DMS79 treated with DMSO at 0.1 percent for 48 hours (cell line): ENCODE measurements around the gene TNPO3.
A peak's percentile ranks its signal among the peaks of the same experiment; 100 is the strongest.
"Not testable (repeated sequence)": the region's sequence is repeated elsewhere in the genome, so short reads cannot be mapped to it uniquely, and the experiment has no call there.

Source experiments
- DNase-seq: peaks from one replicate; lab custom pipeline; 2025; lab: John Stamatoyannopoulos, UW

The TNPO3 gene

GRCh38 chr7:128921866-128922440 is 133.0 kb downstream of the TNPO3 start:
- no peak for DNase-seq

GRCh38 chr7:128920913-128921582 is 133.9 kb downstream of the TNPO3 start:
- DNase-seq = no peak

DNA sequence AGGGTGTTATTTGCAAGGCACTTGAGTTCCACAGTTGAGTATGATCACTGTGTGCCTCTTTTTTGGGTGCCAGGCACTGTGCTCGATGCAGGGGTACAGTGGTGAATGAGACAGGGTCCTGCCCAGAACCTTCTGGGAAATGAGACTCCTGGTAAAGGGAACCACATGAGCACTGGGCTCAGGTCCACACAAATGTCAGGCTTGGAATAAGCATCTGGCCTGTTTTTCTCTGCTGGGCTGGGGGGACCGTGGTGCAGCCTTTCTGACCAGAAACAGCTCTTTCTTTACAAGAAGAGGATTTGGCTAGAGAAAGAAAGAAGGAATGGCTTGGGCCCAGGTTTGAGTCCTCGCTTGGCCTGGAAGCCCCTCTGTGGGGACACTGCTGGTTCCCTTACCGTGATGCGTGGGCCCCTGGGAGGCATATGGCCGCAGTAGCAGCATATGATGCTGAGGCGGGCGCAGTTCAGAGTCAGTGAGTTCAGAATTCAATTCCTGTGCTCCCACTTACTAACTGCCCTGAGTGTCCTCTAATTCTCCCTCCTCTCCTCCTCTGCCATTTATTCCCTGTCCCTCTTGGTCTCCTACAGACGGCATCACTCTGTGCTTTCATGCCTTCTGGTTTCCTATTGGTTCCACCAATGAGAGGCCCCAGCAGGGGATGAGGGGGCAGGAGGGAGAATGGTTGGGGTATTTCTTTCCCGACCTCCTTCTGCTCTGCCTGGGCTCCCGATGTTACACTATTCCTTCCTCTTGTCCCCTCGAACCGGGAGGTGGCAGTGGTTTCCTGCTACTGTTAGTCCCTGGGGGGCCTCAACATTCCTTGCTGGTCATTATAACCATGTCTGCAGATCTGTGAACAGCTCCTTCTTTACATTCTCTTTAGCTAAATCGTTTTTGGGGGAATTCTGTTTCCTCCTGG is 134.8 kb downstream of the TNPO3 start:
- DNase-seq = no peak

- DNase-seq = no peak
Observed at GRCh38 chr7:128919241-128919640, 135.7 kb downstream of the TNPO3 start.

DNA sequence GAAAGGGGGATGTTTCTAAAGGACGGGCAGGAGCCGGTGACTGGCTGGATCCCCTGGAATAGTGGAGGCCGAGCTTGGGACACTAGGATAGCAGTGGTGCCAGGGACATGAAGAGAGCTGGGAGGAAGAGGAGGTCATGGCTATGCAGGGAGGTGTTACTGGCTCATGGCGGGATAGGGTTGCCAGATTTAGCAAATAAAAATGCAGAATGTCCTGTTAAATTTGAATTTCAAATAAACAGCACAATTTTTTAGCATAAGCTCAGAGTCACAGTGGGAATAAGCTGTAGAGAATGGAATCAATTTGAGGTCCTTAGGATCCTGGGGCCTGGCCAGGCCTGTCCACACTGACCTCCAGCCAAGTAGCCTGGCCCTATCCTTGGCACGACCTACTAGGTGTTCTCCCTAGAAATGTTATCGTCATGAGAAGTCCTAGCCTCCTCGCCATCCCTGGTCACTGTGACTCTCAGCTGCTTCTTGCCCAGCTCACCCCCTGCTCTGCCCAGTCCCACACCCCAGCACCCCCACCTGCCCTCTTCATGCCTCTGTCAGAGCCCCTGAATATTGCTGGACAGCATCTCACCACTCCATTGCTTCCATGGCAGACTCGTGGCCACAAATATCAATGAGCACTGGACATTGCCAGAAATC is 136.8 kb downstream of the TNPO3 start:
- no peak for DNase-seq

- DNase-seq = no peak
Observed at GRCh38 chr7:128917122-128917521, 137.8 kb downstream of the TNPO3 start.

GRCh38 chr7:128916643-128916915 is 138.3 kb downstream of the TNPO3 start:
- DNase-seq = no peak

DNA sequence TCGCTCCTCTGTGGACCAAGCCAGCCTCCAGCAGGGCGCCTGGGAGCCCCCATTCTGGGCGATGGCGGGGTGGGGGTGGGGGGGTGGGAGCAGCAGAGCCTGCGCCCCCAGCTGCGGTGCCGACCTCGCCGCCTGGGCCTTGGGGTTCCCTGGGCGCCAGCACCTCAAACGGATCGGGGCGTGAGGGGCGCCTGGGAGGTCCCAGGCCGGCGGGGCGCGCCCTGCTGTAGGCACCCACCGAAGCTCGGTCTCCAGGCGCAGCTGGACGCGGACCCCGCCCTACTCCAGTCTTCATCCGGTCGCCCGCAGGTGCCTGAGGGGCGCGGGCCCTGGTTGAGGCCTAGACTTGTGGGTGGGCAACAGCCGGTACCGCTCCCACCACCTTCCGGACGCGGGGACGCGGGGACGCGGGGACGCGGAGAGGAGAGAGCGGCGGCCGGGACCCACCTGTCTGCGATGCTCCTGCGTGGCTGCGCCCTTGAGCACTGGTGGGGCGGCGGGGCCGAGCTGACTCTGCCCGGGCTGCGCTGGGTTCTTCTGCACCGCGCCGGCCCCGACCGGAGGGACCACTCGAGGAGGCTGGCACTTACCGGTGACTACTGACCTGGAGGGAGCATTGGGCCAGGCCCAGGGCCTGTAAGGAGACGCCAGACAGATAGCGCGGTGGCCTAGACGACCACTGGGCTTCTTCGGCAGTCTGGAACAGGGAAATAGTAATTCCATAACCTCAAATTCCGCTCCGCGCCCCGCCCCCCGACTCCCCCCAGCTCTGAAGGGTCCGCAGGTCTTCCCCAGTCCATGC is 138.9 kb downstream of the TNPO3 start:
- DNase-seq = no peak

GRCh38 chr7:128915271-128915819 is 139.6 kb downstream of the TNPO3 start:
- DNase-seq = no peak

DNA sequence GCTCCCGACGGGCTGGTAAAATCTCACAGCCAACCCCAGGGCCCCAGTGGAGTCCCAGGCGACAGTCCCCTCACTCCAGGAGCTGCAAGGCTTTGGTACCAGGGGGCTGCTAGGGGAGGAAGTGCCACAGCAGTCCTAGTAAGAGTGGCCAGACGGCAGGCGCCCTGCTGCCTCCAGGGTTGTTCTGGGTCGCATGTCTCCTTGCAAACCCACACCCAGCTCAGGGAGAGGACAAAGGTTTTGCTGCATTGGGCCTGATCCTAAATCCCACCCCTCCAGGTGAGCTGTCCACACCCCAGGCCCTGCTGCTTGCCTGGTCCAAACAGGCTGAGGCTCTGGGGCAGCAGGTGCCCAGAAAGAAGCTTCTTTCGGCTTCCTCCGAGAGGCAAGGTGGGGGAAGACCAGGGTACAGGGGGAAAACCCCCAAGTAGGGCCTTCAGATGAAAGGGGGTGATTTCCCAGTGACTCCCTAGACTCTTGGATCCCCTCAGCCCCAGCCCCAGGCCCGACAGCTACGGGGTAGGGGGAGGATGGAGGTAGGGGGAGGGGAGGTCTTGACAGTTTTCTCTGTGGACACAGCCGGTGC is 140.3 kb downstream of the TNPO3 start:
- no peak for DNase-seq

GRCh38 chr7:128913870-128914565 is 140.9 kb downstream of the TNPO3 start:
- no peak for DNase-seq

GRCh38 chr7:128912709-128913495 is 142.0 kb downstream of the TNPO3 start:
- not testable (repeated sequence) for DNase-seq

- no peak for DNase-seq
Observed at GRCh38 chr7:128912281-128912680, 142.6 kb downstream of the TNPO3 start.

- no peak for DNase-seq
Observed at GRCh38 chr7:128911423-128912031, 143.4 kb downstream of the TNPO3 start.

DNA sequence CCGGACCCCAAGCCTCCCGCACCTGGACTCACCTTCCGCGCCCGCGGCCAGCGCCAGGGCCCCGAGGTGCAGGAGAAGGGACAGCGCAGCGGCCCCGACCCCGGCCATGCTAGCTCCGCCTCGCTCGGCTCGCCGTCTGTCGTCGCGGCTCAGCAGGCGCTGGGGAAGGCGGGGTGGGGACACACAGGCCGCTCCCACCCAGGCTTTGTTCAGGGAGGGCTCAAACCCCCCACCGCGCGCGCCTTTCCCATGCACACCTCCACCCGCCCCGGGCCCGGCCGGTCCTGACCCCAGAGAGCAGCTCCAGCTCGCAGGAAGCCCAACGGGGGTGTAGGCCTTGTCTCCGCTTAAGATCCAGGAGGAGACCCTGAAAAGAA is 144.4 kb downstream of the TNPO3 start, which contains the start of gene KCP:
Gene KCP (minus strand): TSS at position 141 of the 377 bp plus-strand sequence. CDS start 33 bp downstream, at position 108.
- DNase-seq = no peak

GRCh38 chr7:128909625-128910568 is 145.0 kb downstream of the TNPO3 start:
- peak; percentile 47 for DNase-seq

GRCh38 chr7:128908750-128909624 is 145.9 kb downstream of the TNPO3 start:
- DNase-seq = no peak
